Thyroid gland (tissue), 4 donors: ENCODE results near the gene MANBA.

Experiments used
- POLR2A ChIP-seq, 2 donors: fragments of 450-650 bp; IDR thresholded peaks; one replicate each; pipeline ENCODE4 v1.6.1; 2017; ENCODE audit warnings: antibody characterized with exemption in 2 of 2, mild to moderate bottlenecking in 2 of 2, moderate library complexity in 1 of 2
- TF ChIP-seq, protein P1 (sequence below), 6 experiments: fragments of 200-600 bp in 3 of 6; fragments of 450-650 bp in 3 of 6; sonication (generic) in 3 of 6; IDR thresholded peaks; one replicate each; pipeline ENCODE4 v1.5.1; 2016 to 2019; ENCODE audit warnings: antibody characterized with exemption in 6 of 6, mild to moderate bottlenecking in 2 of 6, inconsistent platforms in 1 of 6, moderate library complexity in 1 of 6

- TF ChIP-seq, protein P1, sequence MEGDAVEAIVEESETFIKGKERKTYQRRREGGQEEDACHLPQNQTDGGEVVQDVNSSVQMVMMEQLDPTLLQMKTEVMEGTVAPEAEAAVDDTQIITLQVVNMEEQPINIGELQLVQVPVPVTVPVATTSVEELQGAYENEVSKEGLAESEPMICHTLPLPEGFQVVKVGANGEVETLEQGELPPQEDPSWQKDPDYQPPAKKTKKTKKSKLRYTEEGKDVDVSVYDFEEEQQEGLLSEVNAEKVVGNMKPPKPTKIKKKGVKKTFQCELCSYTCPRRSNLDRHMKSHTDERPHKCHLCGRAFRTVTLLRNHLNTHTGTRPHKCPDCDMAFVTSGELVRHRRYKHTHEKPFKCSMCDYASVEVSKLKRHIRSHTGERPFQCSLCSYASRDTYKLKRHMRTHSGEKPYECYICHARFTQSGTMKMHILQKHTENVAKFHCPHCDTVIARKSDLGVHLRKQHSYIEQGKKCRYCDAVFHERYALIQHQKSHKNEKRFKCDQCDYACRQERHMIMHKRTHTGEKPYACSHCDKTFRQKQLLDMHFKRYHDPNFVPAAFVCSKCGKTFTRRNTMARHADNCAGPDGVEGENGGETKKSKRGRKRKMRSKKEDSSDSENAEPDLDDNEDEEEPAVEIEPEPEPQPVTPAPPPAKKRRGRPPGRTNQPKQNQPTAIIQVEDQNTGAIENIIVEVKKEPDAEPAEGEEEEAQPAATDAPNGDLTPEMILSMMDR (IDR thresholded peaks at IDR 0.05) = no peak
- TF ChIP-seq POLR2A (IDR thresholded peaks at IDR 0.05) = no peak
Observed at GRCh38 chr4:102640669-102641068, 120.1 kb downstream of the MANBA start.
